Keratinocyte (primary cell): ENCODE data around the gene RNU6-7. TPM values are rescaled to one million over a fixed set of nuclear protein-coding genes. Genes with fewer than 3 reads are reported as not detected.
A peak's percentile ranks its signal among the peaks of the same experiment; 100 is the strongest.

Source experiments
- DNase-seq: peaks from one replicate; pipeline ENCODE4 v3.0.0-alpha.2; 2011; ENCODE audit warnings: low read depth, missing footprints, low spot score
- FAIRE-seq: peaks from 2 replicates; lab custom pipeline; 2011; peaks lifted over from hg19 to GRCh38; lab: Jason Lieb, UNC
- H2AFZ ChIP-seq: 2 replicates; pipeline ENCODE4 v1.6.0; 2012; ENCODE audit warnings: low read length, control low read depth, inconsistent platforms; ENCODE audit not compliant: control insufficient read depth
- H3K27ac ChIP-seq: 2 replicates; pipeline ENCODE4 v1.5.1; 2011; ENCODE audit warnings: low read length; ENCODE audit not compliant: control insufficient read depth, insufficient read depth
- H3K27me3 ChIP-seq: 3 replicates; pipeline ENCODE4 v1.6.0; 2011; ENCODE audit warnings: low read length; ENCODE audit not compliant: control insufficient read depth, insufficient read depth; ENCODE audit errors: extremely low read depth
- H3K36me3 ChIP-seq, 2 experiments: 2 replicates in 1 of 2; 3 replicates in 1 of 2; pipeline ENCODE4 v1.5.1; 2011; ENCODE audit warnings: low read length in 2 of 2, mild to moderate bottlenecking in 1 of 2; ENCODE audit not compliant: control insufficient read depth in 2 of 2, insufficient read depth in 2 of 2; ENCODE audit errors: extremely low read depth in 1 of 2
- H3K4me1 ChIP-seq: 3 replicates; pipeline ENCODE4 v1.5.1; 2011; ENCODE audit warnings: low read length; ENCODE audit not compliant: control insufficient read depth, insufficient read depth; ENCODE audit errors: extremely low read depth
- H3K4me2 ChIP-seq: 3 replicates; pipeline ENCODE4 v1.6.0; 2011; ENCODE audit warnings: low read depth, low read length; ENCODE audit not compliant: control insufficient read depth, insufficient read depth; ENCODE audit errors: extremely low read depth
- H3K4me3 ChIP-seq, 3 experiments: fragments of 200-600 bp in 1 of 3; sonication (generic) in 1 of 3; 2 replicates in 2 of 3; 3 replicates in 1 of 3; pipeline ENCODE4 v1.5.1; 2011 to 2016; ENCODE audit warnings: low read length in 3 of 3, mild to moderate bottlenecking in 3 of 3, control low read depth in 2 of 3, inconsistent platforms in 1 of 3, low read depth in 1 of 3, mixed read lengths in 1 of 3, mixed run types in 1 of 3, moderate library complexity in 1 of 3; ENCODE audit not compliant: control insufficient read depth in 2 of 3, insufficient read depth in 2 of 3; ENCODE audit errors: extremely low read depth in 1 of 3
- H3K79me2 ChIP-seq: 2 replicates; pipeline ENCODE4 v1.6.0; 2012; ENCODE audit warnings: low read length; ENCODE audit not compliant: control insufficient read depth, insufficient read depth
- H3K9ac ChIP-seq: 3 replicates; pipeline ENCODE4 v1.6.0; 2011; ENCODE audit warnings: low read length; ENCODE audit not compliant: control insufficient read depth, insufficient read depth; ENCODE audit errors: extremely low read depth
- H3K9me1 ChIP-seq: 3 replicates; pipeline ENCODE4 v1.6.0; 2011; ENCODE audit warnings: low read length; ENCODE audit not compliant: control insufficient read depth, insufficient read depth; ENCODE audit errors: extremely low read depth
- H3K9me3 ChIP-seq: 2 replicates; pipeline ENCODE4 v1.5.1; 2012; ENCODE audit warnings: low read depth, low read length; ENCODE audit not compliant: control insufficient read depth
- H4K20me1 ChIP-seq: 3 replicates; pipeline ENCODE4 v1.6.0; 2011; ENCODE audit warnings: low read length; ENCODE audit not compliant: control insufficient read depth, insufficient read depth; ENCODE audit errors: extremely low read depth
- CTCF ChIP-seq, 3 experiments: IDR thresholded peaks in 1 of 3; conservative IDR thresholded peaks in 1 of 3; optimal IDR thresholded peaks in 1 of 3; 2 replicates in 2 of 3; 3 replicates in 1 of 3; pipeline versions ENCODE3 to v1.5.1; 2011; ENCODE audit warnings: low read length in 3 of 3, mild to moderate bottlenecking in 3 of 3, moderate library complexity in 2 of 3, control low read depth in 1 of 3, inconsistent platforms in 1 of 3; ENCODE audit not compliant: insufficient read depth in 2 of 3; ENCODE audit errors: extremely low read depth in 1 of 3
- EZH2 ChIP-seq: IDR thresholded peaks from one replicate; pipeline ENCODE4 v1.6.1; 2012; ENCODE audit warnings: inconsistent platforms, mild to moderate bottlenecking, low read length, moderate library complexity
- dilution Hi-C: fragments of 300-500 bp; cut with MboI; formaldehyde crosslinking; loops from one replicate; pipeline ENCODE4 v1.7.0; 2020; ENCODE audit warnings: low sequenced_read_pairs; ENCODE audit not compliant: extremely low pct_ligation_motif_present
- polyA plus RNA-seq, 5 experiments: library from polyadenylated mRNA; depleted of rRNA in 3 of 5; stranded (reverse) in 3 of 5; stranded (forward) in 1 of 5; unstranded in 1 of 5; fragments of >200 nt; gene quantifications; 1 replicate in 1 of 5; 2 replicates in 3 of 5; 3 replicates in 1 of 5; pipeline versions ENCODE4 v1.2.1 to v1.2.3, GENCODE V29; 2011 to 2012; ENCODE audit warnings: missing spikeins in 2 of 5, low read depth in 1 of 5, low replicate concordance in 1 of 5

Gene RNU6-7
- polyA plus RNA-seq, 1 donor (not counting 4 experiments of a cell fraction or from before 2014, with no cell fraction given), result not detected

- H3K79me2 ChIP-seq, result no peaks in the 10 kb centered on the region
- H3K36me3 ChIP-seq, result no peaks in the 10 kb centered on the region
- DNase-seq (no peak), FAIRE-seq (peak; percentile 96)
- peaks cover 20% of the 10 kb centered on the region for H3K4me1 ChIP-seq
- H3K4me2 ChIP-seq, result peak overlapping the region; percentile 60
- H3K9me1 ChIP-seq, result no peaks in the 10 kb centered on the region
- dilution Hi-C loops, result no loop called here
- no peak overlapping the region for H3K27ac ChIP-seq
- no peaks in the 10 kb centered on the region for H4K20me1 ChIP-seq
- H3K9ac ChIP-seq, result no peak overlapping the region
- H2AFZ ChIP-seq, result peak overlapping the region; percentile 21
- no peak overlapping the region for H3K4me3 ChIP-seq
- no peaks in the 10 kb centered on the region for H3K27me3 ChIP-seq
- H3K9me3 ChIP-seq, result no peaks in the 10 kb centered on the region
- TF ChIP-seq EZH2, result no peak
- TF ChIP-seq CTCF (optimal IDR thresholded peaks at IDR 0.05 in 1 of 3, IDR thresholded peaks at IDR 0.05 in 1 of 3, conservative IDR thresholded peaks at IDR 0.05 in 1 of 3; ENCODE audit: extremely low read depth in 1 of 3, insufficient read depth in 2 of 3, low read length in 3 of 3), result no peak
These were observed 47.9 kb downstream of the RNU6-7 start for GRCh38 chr14:32249780-32250179.

GRCh38 chr14:32250681-32251080 is 48.8 kb downstream of the RNU6-7 start:
- Histone ChIP-seq H4K20me1 (no peaks in the 10 kb centered on the region), H3K4me1 (peaks cover 20% of the 10 kb centered on the region), H2AFZ (no peak overlapping the region), H3K9me3 (no peaks in the 10 kb centered on the region), H3K36me3 (no peaks in the 10 kb centered on the region), H3K27me3 (no peaks in the 10 kb centered on the region), H3K4me2 (no peak overlapping the region), H3K79me2 (no peaks in the 10 kb centered on the region), H3K9me1 (no peaks in the 10 kb centered on the region), H3K4me3 (no peak overlapping the region), H3K9ac (no peak overlapping the region), H3K27ac (no peak overlapping the region)
- dilution Hi-C loops, result no loop called here
- TF ChIP-seq EZH2 (no peak), CTCF (optimal IDR thresholded peaks at IDR 0.05 in 1 of 3, IDR thresholded peaks at IDR 0.05 in 1 of 3, conservative IDR thresholded peaks at IDR 0.05 in 1 of 3; ENCODE audit: extremely low read depth in 1 of 3, insufficient read depth in 2 of 3, low read length in 3 of 3) (no peak)
- no peak for FAIRE-seq
- no peak for DNase-seq
